Dermis blood vessel endothelial cell (primary cell): ENCODE results near the gene PAX5. TPM values are rescaled to one million over a fixed set of nuclear protein-coding genes. Genes with fewer than 3 reads are reported as not detected.

Experiments used
- DNase-seq: peaks from one replicate; pipeline ENCODE4 v3.0.0; 2010
- total RNA-seq: library from RNA; depleted of rRNA; stranded (reverse); fragments of >200 nt; gene quantifications from 2 replicates; pipeline ENCODE4 v1.2.3, GENCODE V29; 2014

The PAX5 gene
- total RNA-seq, 1 donor from 2014 or later: not detected

DNA sequence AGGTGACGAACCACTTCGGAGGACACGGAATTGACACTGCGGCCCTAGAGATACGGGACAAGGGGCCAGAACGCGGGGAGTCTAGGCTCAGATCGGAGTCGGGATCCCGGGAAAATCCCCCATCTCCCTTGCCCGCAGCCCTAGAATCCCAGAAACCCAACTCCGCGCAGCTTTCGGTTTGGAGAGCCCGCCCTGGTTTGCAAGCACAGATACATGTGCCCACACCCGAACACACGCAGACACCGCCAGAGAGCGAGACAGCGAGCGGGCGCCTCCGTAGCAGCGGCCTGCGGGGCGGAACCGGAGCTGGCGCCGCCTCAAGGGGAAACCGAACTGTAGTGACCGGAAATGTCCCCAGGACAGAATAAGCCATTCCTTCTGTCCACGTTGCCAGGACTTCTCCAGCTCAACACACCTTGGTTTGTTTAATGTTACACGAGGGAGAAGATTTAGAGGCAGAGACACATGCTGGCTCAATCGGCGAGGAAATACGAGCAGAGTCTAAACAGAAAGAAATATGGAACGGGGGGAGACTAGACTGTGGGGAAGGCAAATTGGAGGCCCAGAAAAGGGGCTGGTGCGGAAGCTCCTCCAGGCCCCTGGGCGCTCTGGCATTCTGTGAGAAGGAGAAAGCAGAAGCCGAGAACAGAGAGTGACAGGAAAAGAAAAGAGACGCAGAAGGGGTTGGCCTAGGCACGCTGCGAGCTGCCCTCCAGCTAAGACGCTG lies 2.9 kb upstream of the PAX5 start:
- peak; percentile 29 for DNase-seq

DNA sequence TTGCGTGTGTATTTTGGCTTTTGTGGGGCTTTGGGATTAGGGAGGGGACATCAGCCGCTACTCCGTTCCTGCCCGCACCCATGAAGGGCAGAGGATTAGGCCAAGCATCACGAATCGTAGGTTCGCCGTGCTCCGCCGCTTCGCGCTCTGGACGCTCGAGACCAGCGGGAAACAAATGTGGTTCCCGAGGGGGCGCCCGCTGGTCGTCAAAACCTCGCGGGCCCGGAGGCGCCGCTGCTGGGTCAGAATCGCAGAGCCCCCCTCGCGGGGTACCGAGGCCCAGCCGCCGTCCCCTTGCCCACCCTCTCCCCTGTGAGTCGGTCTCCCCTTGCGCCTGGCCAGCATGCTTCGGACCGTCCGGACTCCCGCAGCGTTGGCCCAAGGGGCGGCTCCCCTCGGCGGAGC lies 2.3 kb upstream of the PAX5 start:
- peak; percentile 29 for DNase-seq

GRCh38 chr9:37035648-37036370 lies 1.7 kb upstream of the PAX5 start:
- no peak for DNase-seq

- DNase-seq: no peak
Measured at GRCh38 chr9:37034938-37035647, 1.0 kb upstream of the PAX5 start.

DNA sequence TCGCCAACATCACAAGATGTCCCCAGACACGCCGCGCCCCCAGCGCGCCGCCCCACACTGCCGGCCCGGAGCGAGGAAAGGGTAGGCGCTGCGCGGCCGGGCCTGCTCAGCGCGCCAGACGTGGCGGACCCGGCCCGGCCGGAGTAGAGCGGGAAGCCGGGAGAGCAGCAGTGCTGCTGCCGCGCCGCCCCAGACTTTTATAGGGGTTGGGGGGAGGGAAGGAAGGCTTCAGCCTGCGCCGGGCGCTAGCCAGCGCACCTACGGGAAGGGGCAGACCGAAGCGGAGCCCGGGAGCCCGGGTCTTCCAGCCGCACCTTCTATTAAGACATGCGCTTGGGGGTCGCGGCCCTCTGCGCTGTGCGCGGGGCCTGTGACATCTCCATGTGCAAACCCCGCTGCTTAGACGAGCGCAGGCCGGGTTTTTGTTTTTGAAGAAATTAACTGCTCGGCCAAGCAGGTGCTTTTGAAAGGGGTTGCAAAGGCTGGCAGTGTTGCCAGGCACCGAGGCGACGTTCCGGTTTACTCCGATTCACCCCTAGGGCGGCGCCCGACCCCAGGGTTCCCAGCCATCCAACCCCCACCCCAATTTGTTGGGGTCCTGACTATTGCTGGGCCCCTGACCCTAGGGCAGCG lies 353 bp upstream of the PAX5 start:
- DNase-seq: peak; percentile 37

- no peak for DNase-seq
Measured at GRCh38 chr9:37033141-37033540, 927 bp downstream of the PAX5 start.

- DNase-seq: no peak
Measured at GRCh38 chr9:37032713-37033112, 1.4 kb downstream of the PAX5 start.

GRCh38 chr9:37031902-37032301 lies 2.2 kb downstream of the PAX5 start:
- DNase-seq: no peak

DNA sequence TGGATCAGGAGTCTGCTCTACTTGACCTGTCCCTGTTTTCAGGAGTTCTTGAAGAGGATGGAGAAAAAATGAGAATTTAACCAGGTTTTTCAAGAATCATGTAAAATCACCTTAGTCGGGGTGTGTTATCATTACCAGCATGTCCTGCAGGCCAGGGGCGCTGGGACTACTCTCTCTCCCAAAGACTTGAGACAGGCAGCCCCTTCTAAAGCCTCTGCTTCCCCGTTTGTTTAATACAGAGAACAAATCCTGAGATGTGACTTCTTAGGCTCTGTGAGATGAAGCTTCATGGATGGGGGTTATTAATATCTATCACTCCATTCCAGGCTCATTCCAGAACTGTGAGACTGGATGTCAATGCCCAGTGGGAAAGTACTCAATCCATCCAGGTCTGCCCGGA lies 3.0 kb downstream of the PAX5 start:
- no peak for DNase-seq

GRCh38 chr9:37030611-37030939 lies 3.5 kb downstream of the PAX5 start:
- no peak for DNase-seq

GRCh38 chr9:37029776-37030610 lies 4.1 kb downstream of the PAX5 start:
- DNase-seq: no peak

GRCh38 chr9:37029304-37029775 lies 4.7 kb downstream of the PAX5 start:
- no peak for DNase-seq

GRCh38 chr9:37028420-37029031 lies 5.5 kb downstream of the PAX5 start:
- DNase-seq: no peak

DNA sequence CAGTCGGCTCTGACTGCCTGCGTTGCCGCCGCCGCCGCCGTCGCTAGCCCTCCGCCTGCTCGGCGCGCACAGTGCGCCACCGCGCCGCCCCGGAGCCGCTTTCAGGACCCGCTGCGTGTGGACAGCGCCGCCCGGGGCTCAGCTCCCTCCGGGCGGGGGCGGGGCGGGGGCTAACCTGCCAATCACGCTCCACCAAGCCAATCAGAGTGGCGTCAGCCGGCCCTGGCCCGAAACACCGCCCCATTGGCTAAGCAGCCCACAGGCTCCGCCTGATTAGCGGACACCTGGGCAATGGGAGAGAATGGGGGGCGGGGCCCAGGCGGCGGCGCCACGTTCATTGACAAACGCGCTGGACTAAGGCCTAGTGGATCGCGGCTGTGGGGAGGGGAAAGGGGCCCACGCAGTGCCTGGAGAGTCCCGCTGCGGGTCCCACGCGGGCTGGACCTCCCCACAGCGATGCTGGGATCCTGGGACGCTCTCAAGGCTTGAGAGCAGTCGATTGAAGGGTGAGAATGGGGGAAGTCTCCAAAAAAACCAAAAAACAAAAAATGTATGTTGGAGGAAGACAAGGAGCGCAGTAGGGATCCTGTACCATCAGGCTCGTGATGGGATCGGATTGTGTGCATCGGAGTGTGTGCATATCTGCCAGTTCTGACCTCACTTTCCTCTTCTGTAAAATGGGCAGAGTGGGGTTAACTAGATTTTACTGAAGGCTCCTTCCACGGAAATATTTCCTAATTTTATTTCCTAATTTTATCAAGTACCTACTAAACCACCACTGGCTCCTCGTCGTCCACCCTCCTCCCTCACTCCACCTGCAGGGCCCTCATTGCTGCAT lies 6.3 kb downstream of the PAX5 start:
- DNase-seq: peak; percentile 97

DNA sequence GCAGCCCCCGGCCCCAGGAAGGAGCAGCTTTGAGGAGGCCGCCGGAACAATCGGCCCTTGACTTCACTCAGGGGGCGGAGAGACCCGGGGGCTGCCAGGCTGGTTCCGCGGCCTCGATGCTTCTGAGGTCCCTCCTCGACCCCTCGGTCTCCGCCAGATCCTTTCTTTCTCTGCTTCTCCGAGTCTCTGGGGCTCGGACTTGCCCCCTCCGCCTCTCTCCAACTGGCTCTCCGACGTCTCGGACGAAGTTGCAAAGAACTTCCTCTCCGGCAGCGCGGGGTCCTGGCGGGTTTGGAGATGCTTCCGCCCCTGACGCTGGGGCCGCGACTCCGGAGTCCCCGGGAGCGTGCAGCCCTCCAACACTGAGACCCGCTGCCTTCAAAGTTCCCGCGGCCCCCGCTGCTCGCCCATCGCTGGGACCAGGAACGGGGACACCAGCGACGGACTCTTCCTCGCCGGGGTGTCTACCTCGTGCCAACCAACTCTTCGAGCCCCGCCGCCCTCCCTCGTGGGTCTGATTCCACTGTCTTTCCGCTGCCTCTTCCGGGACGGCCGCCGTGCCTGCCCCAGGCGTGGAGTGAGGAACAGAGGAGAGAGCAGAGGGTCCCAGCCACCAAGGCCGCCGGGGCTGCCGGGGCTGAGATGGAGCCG lies 7.0 kb downstream of the PAX5 start:
- no peak for DNase-seq

DNA sequence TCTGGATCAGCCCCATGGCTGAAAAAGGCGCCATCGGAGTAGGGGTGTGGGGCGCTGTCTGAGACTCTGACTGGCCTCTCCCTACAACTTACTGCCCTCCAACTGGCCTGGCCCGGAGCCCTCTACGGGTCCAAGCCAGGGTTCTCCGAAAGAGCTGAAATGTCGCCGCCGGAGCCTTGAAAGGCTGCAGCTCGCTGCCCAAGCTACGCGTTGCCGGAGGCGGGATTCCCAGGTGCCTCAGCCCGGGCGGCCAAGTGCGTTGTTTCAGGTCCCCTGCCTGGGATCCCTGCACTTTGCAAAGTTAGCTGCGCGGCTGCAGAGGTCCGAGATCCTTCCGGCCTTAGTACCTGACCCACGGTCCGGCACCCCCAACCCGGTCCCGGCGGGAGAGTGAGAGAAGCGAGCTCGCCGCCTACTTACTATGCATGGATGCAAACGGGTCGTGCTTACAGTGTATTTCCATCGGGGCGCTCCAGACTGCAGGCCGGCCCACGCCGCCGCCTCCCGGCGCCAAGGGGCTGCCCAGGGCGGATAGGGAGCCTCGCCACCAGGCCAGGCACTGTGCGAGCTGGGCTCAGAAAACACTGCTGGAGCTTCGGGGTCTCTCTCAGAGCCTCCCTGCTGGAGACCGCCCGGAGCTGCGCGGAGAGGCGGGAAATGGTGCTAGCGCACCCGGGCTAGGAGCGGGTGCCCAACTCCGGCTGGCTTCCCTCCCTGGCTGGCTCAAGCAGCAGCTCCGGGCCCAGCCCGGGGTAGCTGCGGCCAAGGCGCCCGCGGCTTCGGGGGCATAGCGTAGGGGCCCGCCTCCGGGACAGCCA lies 7.7 kb downstream of the PAX5 start:
- DNase-seq: no peak

DNA sequence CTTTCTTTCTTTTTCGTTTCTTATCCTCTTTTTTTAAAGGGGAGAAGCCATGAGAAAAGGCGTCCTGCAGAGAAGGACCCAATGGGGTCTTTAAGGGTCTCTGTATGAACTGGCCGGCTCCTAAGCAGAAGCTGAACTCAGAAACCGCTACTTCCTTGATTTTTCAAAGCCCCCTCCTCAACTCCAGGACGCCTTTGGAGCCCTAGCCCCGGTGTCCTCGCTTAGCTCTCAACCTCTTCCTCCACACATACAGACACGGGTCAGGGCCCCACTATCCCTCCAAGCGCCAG lies 8.3 kb downstream of the PAX5 start:
- DNase-seq: no peak

GRCh38 chr9:37025071-37025822 lies 8.8 kb downstream of the PAX5 start:
- DNase-seq: no peak

DNA sequence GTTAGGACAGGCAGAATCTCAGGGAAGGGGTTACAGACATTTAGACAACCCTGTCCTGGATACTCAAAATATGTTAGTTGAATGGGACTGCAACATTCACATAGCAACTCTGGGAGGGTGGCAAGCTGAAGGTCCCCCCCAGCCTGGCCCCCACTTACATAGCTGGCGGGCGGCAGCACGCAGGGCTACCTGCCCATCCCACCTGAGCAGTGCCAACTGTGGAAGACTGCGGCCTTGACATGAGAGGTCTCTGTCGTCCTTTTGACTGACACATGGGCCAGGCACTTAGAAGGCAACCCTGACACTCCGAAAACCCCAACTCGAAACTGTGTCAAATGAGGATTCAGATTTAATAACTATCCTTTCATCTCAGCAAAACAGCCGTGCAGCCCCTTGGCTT lies 16.5 kb downstream of the PAX5 start:
- DNase-seq: no peak
